Vagina (tissue), 2 donors: Measurements from ENCODE around the gene VDAC1. TPM values are rescaled to one million over a fixed set of nuclear protein-coding genes. Genes with fewer than 3 reads are reported as not detected.

ENCODE experiments used
- DNase-seq, 2 donors: peaks; one replicate each; pipeline ENCODE4 v3.0.0-alpha.2; 2017; ENCODE audit errors: extremely low spot score in 2 of 2
- H3K27ac ChIP-seq: fragments of 200-600 bp; sonication (generic); one replicate; pipeline ENCODE4 v1.5.1; 2019
- H3K27me3 ChIP-seq: fragments of 200-600 bp; sonication (generic); one replicate; pipeline ENCODE4 v1.5.1; 2019
- H3K36me3 ChIP-seq, 2 donors: fragments of 200-600 bp; sonication (generic); one replicate each; pipeline ENCODE4 v1.5.1; 2017 to 2019
- H3K4me1 ChIP-seq: fragments of 200-600 bp; sonication (generic); one replicate; pipeline ENCODE4 v1.5.1; 2019
- H3K4me3 ChIP-seq, 2 donors: fragments of 200-600 bp; sonication (generic); 1 replicate in 1 of 2; 2 replicates in 1 of 2; pipeline ENCODE4 v1.5.1; 2016 to 2019
- H3K9me3 ChIP-seq: fragments of 200-600 bp; sonication (generic); one replicate; pipeline ENCODE4 v1.5.1; 2019
- CTCF ChIP-seq, 3 experiments: fragments of 450-650 bp in 2 of 3; fragments of 200-600 bp in 1 of 3; sonication (generic) in 1 of 3; IDR thresholded peaks; one replicate each; pipeline ENCODE4 v1.5.1; 2017 to 2019; ENCODE audit warnings: antibody characterized with exemption in 3 of 3, mild to moderate bottlenecking in 2 of 3, moderate library complexity in 2 of 3
- POLR2A ChIP-seq, 2 donors: fragments of 450-650 bp; IDR thresholded peaks; one replicate each; pipeline ENCODE4 v1.6.1; 2017; ENCODE audit warnings: antibody characterized with exemption in 2 of 2, mild to moderate bottlenecking in 2 of 2, moderate library complexity in 2 of 2
- POLR2AphosphoS5 ChIP-seq, 2 donors: sonication (generic); formaldehyde crosslinking; IDR thresholded peaks; one replicate each; pipeline ENCODE4 v1.9.0; 2017; ENCODE audit warnings: antibody characterized with exemption in 2 of 2, mild to moderate bottlenecking in 2 of 2, low read depth in 1 of 2; ENCODE audit not compliant: insufficient read depth in 1 of 2
- intact Hi-C: fragments of 100-400 bp; cut with DNase I; formaldehyde crosslinking; loops from one replicate; pipeline ENCODE4 v1.15.1; 2023
- total RNA-seq: library from RNA; depleted of rRNA; stranded (reverse); fragments of >200 nt; gene quantifications from one replicate; pipeline ENCODE4 v1.2.3, GENCODE V29; 2016

The VDAC1 gene
- total RNA-seq, 1 donor from 2014 or later: 95.3 TPM

- DNase-seq: no peak
- TF ChIP-seq POLR2AphosphoS5 (IDR thresholded peaks at IDR 0.05; ENCODE audit: insufficient read depth in 1 of 2, low read depth in 1 of 2): no peak
- TF ChIP-seq POLR2A (IDR thresholded peaks at IDR 0.05): no peak
- intact Hi-C loops: no loop called here
- H3K4me1 ChIP-seq: no peaks in the 10 kb centered on the region
- H3K27ac ChIP-seq: no peak overlapping the region
- no peaks in the 10 kb centered on the region for H3K36me3 ChIP-seq
- no peak overlapping the region for H3K4me3 ChIP-seq
- no peaks in the 10 kb centered on the region for H3K9me3 ChIP-seq
- H3K27me3 ChIP-seq: no peaks in the 10 kb centered on the region
Observed at GRCh38 chr5:134019636-134020035, 14.9 kb upstream of the VDAC1 start.

GRCh38 chr5:134018986-134019316, 14.2 kb upstream of the VDAC1 start:
- no peaks in the 10 kb centered on the region for H3K27me3 ChIP-seq
- DNase-seq: no peak
- intact Hi-C loops: no loop called here
- H3K4me3 ChIP-seq: no peak overlapping the region
- no peaks in the 10 kb centered on the region for H3K36me3 ChIP-seq
- H3K4me1 ChIP-seq: no peaks in the 10 kb centered on the region
- no peaks in the 10 kb centered on the region for H3K9me3 ChIP-seq
- H3K27ac ChIP-seq: no peak overlapping the region
- no peak for TF ChIP-seq CTCF (IDR thresholded peaks at IDR 0.05)
- TF ChIP-seq POLR2A (IDR thresholded peaks at IDR 0.05): no peak
- no peak for TF ChIP-seq POLR2AphosphoS5 (IDR thresholded peaks at IDR 0.05; ENCODE audit: insufficient read depth in 1 of 2, low read depth in 1 of 2)

- DNase-seq: no peak
- Histone ChIP-seq H3K9me3 (no peaks in the 10 kb centered on the region), H3K27me3 (no peaks in the 10 kb centered on the region), H3K36me3 (no peaks in the 10 kb centered on the region), H3K27ac (no peak overlapping the region), H3K4me3 (no peak overlapping the region), H3K4me1 (no peaks in the 10 kb centered on the region)
- TF ChIP-seq POLR2AphosphoS5 (IDR thresholded peaks at IDR 0.05; ENCODE audit: insufficient read depth in 1 of 2, low read depth in 1 of 2): no peak
- TF ChIP-seq CTCF (IDR thresholded peaks at IDR 0.05): no peak
- TF ChIP-seq POLR2A (IDR thresholded peaks at IDR 0.05): no peak
- intact Hi-C loops: no loop called here
Observed at GRCh38 chr5:134018154-134018985, 13.6 kb upstream of the VDAC1 start.

GRCh38 chr5:134008266-134008749, 3.5 kb upstream of the VDAC1 start:
- no peak overlapping the region for H3K27ac ChIP-seq
- intact Hi-C loops: no loop called here

GRCh38 chr5:134007581-134008265, 2.9 kb upstream of the VDAC1 start:
- Histone ChIP-seq H3K27ac (no peak overlapping the region), H3K4me1 (peaks cover 22% of the 10 kb centered on the region), H3K4me3 (no peak overlapping the region), H3K36me3 (no peaks in the 10 kb centered on the region), H3K27me3 (no peaks in the 10 kb centered on the region), H3K9me3 (no peaks in the 10 kb centered on the region)
- no peak for DNase-seq
- intact Hi-C loops: no loop called here
- TF ChIP-seq POLR2AphosphoS5 (IDR thresholded peaks at IDR 0.05; ENCODE audit: insufficient read depth in 1 of 2, low read depth in 1 of 2) (no peak), CTCF (IDR thresholded peaks at IDR 0.05) (no peak), POLR2A (IDR thresholded peaks at IDR 0.05) (no peak)

More at GRCh38 chr5:134008266-134008749, 3.5 kb upstream of the VDAC1 start:
- H3K36me3 ChIP-seq: no peaks in the 10 kb centered on the region
- TF ChIP-seq POLR2AphosphoS5 (IDR thresholded peaks at IDR 0.05; ENCODE audit: insufficient read depth in 1 of 2, low read depth in 1 of 2) (no peak), CTCF (IDR thresholded peaks at IDR 0.05) (no peak), POLR2A (IDR thresholded peaks at IDR 0.05) (no peak)
- peaks cover 16% of the 10 kb centered on the region for H3K4me1 ChIP-seq
- no peak for DNase-seq
- no peaks in the 10 kb centered on the region for H3K9me3 ChIP-seq
- no peaks in the 10 kb centered on the region for H3K27me3 ChIP-seq
- no peak overlapping the region for H3K4me3 ChIP-seq
